Prostate gland (tissue), 2 donors: ENCODE data around the gene EPB42.

Source experiments
- POLR2A ChIP-seq: fragments of 450-650 bp; IDR thresholded peaks from one replicate; pipeline ENCODE4 v1.6.1; 2016; ENCODE audit warnings: antibody characterized with exemption, mild to moderate bottlenecking
- POLR2AphosphoS5 ChIP-seq: sonication (generic); formaldehyde crosslinking; IDR thresholded peaks from one replicate; pipeline ENCODE4 v1.6.1; 2017; ENCODE audit warnings: antibody characterized with exemption
- TF ChIP-seq, protein P1 (sequence below), 4 experiments: fragments of 200-600 bp in 2 of 4; fragments of 450-650 bp in 2 of 4; sonication (generic) in 2 of 4; IDR thresholded peaks; 1 replicate in 3 of 4; 2 replicates in 1 of 4; pipeline ENCODE4 v1.5.1; 2016 to 2019; ENCODE audit warnings: antibody characterized with exemption in 4 of 4, mild to moderate bottlenecking in 2 of 4, moderate library complexity in 2 of 4

DNA sequence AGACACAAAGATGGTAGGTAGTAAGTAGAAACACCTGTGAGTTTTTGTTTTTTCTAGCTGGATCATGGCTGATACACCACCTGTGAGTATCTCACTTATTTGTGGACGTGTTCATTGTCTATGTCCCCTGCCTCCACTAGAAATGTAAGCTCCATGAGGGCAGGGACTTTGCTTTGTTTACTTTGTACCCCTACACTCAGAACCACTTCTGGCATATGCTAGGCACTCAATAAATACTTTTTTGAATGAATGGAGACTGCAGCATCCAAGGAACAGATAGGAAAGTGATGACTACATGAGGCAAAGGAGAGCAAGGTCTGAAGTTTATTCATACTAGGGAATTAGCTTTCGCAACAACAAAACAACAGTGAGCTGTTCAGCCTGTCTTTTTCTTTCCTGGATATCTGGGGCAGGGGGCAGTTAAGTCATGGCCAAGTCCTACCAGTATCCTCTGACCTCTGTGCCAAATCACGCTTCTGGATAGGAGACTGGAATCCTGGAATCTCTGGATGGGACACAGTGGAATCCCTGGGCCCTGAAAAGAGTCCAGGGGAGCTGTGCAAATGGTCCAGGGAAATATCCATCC, 11.6 kb upstream of the EPB42 start:
- TF ChIP-seq, protein P1, sequence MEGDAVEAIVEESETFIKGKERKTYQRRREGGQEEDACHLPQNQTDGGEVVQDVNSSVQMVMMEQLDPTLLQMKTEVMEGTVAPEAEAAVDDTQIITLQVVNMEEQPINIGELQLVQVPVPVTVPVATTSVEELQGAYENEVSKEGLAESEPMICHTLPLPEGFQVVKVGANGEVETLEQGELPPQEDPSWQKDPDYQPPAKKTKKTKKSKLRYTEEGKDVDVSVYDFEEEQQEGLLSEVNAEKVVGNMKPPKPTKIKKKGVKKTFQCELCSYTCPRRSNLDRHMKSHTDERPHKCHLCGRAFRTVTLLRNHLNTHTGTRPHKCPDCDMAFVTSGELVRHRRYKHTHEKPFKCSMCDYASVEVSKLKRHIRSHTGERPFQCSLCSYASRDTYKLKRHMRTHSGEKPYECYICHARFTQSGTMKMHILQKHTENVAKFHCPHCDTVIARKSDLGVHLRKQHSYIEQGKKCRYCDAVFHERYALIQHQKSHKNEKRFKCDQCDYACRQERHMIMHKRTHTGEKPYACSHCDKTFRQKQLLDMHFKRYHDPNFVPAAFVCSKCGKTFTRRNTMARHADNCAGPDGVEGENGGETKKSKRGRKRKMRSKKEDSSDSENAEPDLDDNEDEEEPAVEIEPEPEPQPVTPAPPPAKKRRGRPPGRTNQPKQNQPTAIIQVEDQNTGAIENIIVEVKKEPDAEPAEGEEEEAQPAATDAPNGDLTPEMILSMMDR (IDR thresholded peaks at IDR 0.05): no peak
- TF ChIP-seq POLR2AphosphoS5 (no peak), POLR2A (no peak)
